GM18502 (cell line): ENCODE results near the gene LRG1.
"Not testable (repeated sequence)": the region's sequence is repeated elsewhere in the genome, so short reads cannot be mapped to it uniquely, and the experiment has no call there.

ENCODE experiments used
- ATAC-seq: cut with Tn5 transposase; IDR thresholded peaks from one replicate; pipeline ENCODE4 v1.9.1; 2021; ENCODE audit warnings: mild to moderate bottlenecking; ENCODE audit not compliant: unreplicated experiment, poor library complexity

LRG1 gene

GRCh38 chr19:4531562-4532165 lies 8.2 kb downstream of the LRG1 start:
- ATAC-seq: no peak

GRCh38 chr19:4529924-4530522 lies 9.8 kb downstream of the LRG1 start:
- ATAC-seq: no peak

GRCh38 chr19:4528843-4529242 lies 11.0 kb downstream of the LRG1 start:
- ATAC-seq: no peak

- ATAC-seq: not testable (repeated sequence)
These were observed 12.5 kb downstream of the LRG1 start for GRCh38 chr19:4527377-4527776.

GRCh38 chr19:4525563-4526002 lies 14.3 kb downstream of the LRG1 start:
- ATAC-seq: no peak

- ATAC-seq: no peak
These were observed 14.9 kb downstream of the LRG1 start for GRCh38 chr19:4524808-4525562.

- no peak for ATAC-seq
These were observed 16.3 kb downstream of the LRG1 start for GRCh38 chr19:4523306-4524110.

GRCh38 chr19:4522291-4523002 lies 17.4 kb downstream of the LRG1 start:
- no peak for ATAC-seq

GRCh38 chr19:4521888-4522242 lies 18.0 kb downstream of the LRG1 start:
- no peak for ATAC-seq

GRCh38 chr19:4521170-4521887 lies 18.5 kb downstream of the LRG1 start:
- ATAC-seq: no peak

- ATAC-seq: no peak
These were observed 20.1 kb downstream of the LRG1 start for GRCh38 chr19:4519521-4520277.

GRCh38 chr19:4519172-4519496 lies 20.7 kb downstream of the LRG1 start:
- ATAC-seq: no peak

- ATAC-seq: no peak
These were observed 21.3 kb downstream of the LRG1 start, which contains the start of gene PLIN4 for GRCh38 chr19:4518345-4519171. Gene PLIN4, minus strand, starts transcription at chr19:4518486. Its CDS starts 214 bp downstream, at chr19:4518272.

- no peak for ATAC-seq
These were observed 22.3 kb downstream of the LRG1 start for GRCh38 chr19:4517451-4518057.

GRCh38 chr19:4516939-4517300 lies 22.9 kb downstream of the LRG1 start:
- ATAC-seq: no peak

GRCh38 chr19:4516199-4516938 lies 23.5 kb downstream of the LRG1 start:
- ATAC-seq: no peak

GRCh38 chr19:4515732-4516131 lies 24.1 kb downstream of the LRG1 start:
- no peak for ATAC-seq
